Measurements from ENCODE around the gene PFDN1. TPM values are rescaled to one million over a fixed set of nuclear protein-coding genes. Genes with fewer than 3 reads are reported as not detected.
"Not testable (repeated sequence)": the region's sequence is repeated elsewhere in the genome, so short reads cannot be mapped to it uniquely, and the experiment has no call there.

The PFDN1 gene
- total RNA-seq, 1 donor: 37.2 TPM

DNA sequence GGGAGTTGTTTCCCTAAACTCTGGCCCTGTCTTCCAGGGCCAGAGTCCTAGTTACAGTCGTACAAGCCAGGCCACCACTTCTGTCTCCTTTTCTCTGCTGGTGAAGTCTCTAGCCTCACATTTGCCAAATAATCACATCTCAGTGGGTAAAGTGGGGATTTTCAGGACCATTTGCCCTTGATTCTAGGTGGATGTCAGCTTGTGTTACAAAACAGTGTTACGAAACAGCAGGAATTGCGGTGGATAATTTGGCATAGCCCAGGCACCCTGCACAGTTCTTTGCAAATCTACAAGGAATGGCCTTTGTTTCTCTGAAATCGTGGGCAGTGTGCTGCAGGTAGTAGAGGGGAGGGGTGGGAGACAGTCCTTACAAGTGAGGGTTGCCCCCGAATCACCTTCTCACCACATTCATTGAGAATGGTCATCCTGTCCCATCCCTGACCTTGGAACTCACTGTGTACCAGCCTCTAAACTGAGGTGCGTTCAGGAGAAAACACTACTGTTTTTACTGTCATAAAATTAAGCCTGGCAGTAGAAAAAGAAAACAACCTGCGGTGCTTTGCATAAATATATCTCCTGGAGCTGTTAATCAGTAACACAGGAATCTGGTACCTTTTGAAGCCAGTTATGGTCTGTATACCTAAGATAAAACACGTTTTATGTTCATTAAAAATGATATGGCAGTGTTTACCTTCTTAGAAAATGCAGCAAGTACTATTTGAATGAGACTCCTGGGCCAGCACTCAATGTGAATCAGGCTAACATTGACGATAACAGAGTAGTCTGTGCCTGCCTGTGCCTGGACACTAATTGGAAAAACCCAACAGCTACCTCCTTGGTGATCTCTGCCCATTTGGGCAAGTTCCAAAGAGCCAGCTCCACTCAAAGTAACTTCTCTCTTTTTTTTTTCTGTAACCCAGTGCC lies 83.6 kb downstream of the PFDN1 start:
- no peak for DNase-seq (ENCODE audit: low read depth in 2 of 3, low spot score in 2 of 3)

GRCh38 chr5:140217299-140218026 lies 85.4 kb downstream of the PFDN1 start:
- DNase-seq (ENCODE audit: low read depth in 2 of 3, low spot score in 2 of 3): peak in 2 of 3 donors; percentile 14 to 39

GRCh38 chr5:140216478-140217074 lies 86.3 kb downstream of the PFDN1 start:
- DNase-seq (ENCODE audit: low read depth in 2 of 3, low spot score in 2 of 3): no peak

DNA sequence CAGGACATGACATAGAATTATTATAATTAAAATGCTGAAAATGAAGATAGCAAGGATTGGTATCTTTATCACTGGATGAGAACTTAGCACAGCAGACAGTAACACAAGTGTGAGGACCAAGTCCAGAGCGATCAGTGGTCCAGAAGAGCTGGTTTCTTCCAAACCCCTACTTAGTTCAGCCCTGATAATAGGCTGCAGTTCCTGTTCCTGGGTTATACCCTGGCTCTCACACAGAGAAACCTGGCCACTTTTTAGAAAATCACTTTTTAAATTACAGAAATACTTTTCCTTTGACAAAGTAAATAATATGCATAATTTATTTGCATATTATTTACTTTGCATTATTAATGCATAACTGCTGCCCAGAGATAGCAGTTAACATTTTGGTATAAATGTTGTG lies 87.6 kb downstream of the PFDN1 start:
- no peak for DNase-seq (ENCODE audit: low read depth in 2 of 3, low spot score in 2 of 3)

DNA sequence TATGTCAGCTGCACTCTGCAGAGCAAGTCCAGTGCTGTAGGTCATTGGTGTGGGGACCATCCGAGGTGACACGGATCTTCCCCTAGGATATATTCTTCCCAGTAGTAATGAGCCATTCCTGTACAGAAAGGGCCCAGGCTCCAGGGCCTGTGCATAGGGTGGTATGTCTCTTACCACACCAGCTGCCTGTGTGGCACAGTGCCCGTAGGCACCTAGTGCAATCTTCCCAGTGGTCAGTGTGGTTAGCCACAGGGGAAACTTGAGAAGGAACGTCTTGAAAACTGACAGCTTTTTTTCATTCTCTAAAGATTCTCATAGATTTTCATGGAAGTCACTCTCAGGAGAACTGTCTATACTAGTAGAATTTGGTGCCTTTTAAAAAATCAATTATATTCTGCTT lies 88.1 kb downstream of the PFDN1 start:
- peak in 2 of 3 donors; percentile 53 to 81 for DNase-seq (ENCODE audit: low read depth in 2 of 3, low spot score in 2 of 3)

GRCh38 chr5:140213370-140213983 lies 89.4 kb downstream of the PFDN1 start:
- DNase-seq (ENCODE audit: low read depth in 2 of 3, low spot score in 2 of 3): no peak

DNA sequence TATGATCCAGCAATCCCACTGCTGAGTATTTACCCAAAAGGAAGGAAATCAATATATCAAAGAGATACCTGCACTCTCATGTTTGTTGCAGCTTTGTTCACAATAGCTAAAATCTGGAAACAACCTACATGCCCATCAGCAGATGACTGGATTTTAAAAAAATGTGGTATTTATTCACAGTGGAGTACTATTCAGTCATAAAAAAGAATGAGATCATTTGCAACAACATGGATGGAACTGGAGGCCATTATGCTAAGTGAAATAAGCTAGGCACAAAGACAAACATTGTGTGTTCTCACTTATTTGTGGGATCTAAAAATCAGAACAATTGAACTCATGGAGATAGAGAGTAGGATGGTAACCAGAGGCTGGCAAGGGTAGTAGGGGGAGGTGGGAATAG lies 94.8 kb downstream of the PFDN1 start:
- no peak for DNase-seq (ENCODE audit: low read depth in 2 of 3, low spot score in 2 of 3)

GRCh38 chr5:140207250-140207964 lies 95.5 kb downstream of the PFDN1 start:
- DNase-seq (ENCODE audit: low read depth in 2 of 3, low spot score in 2 of 3): no peak

DNA sequence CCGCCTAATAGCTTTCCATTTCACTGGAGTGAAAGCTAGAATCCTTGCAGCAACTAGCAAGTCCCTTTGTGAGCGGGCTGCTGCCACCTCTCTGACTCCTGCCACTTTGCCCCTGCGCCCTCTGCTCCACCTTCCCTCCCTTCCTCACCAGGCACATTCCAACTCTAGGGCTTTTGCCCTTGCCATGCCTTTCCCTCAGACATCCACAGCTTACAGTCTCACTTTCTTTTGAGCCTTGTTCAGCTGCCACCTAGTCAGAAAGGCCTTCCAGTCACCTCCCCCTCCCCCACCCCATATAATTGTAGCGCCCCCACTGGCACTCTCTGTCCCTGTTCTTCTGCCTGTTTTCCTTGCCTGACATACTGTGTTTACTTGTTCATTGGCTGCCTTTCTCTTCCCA lies 96.9 kb downstream of the PFDN1 start:
- no peak for DNase-seq (ENCODE audit: low read depth in 2 of 3, low spot score in 2 of 3)

DNA sequence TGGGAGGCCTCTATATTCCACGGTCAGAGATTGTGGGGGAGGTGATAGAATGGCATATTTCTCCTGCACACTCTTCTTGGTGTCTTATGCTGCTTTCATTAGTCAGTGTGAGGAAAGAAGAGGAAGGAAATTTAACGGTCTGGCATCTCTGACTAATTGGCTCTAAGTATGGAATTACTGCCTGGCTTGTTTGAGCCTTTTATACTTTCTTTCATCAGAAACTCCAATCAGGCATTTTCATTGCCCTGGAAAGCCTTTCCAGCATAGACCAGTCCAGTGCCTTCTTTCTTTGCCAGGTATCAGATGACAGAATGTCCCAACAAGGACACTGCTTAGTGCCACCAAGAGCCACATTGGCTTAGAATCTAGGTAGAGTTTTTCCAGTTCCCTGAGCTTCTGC lies 97.7 kb downstream of the PFDN1 start:
- DNase-seq (ENCODE audit: low read depth in 2 of 3, low spot score in 2 of 3): peak in 2 of 3 donors; percentile 14 to 32

DNA sequence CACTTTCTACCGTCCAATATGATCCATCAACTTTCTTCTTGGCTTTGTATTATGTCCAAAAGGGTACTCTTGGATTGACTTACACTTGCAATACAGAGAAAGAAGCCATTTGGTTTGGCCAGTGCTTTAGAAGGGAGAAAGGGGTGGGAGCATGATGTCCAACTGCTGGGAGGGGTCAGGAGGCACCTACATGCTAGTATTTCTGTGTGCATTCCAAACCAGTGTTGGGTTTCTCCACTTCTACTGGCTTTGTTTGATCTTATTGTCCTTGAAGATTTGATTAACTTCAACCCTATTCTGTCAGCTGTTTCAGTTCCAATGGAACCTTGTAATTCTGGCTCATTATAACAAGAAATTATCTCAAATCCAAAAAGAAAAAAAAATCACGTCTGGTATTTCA lies 100.3 kb downstream of the PFDN1 start:
- no peak for DNase-seq (ENCODE audit: low read depth in 2 of 3, low spot score in 2 of 3)

DNA sequence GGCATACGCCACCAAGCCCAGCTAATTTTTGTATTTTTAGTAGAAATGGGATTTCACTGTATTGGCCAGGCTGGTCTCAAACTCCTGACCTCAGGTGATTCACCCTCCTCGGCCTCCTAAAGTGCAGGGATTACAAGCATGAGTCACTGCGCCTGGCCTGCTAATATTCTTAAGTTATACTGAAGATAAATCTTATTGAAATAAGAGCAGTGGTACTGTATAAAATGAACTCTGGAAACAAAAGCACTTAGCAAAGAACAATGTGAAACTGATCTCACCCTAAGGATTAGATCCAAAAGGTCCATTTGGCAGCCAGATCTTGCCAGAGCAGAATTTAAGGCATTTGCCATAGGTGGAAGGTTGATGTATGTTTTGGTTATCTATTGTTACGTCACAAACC lies 100.8 kb downstream of the PFDN1 start:
- DNase-seq (ENCODE audit: low read depth in 2 of 3, low spot score in 2 of 3): no peak

- not testable (repeated sequence) for DNase-seq (ENCODE audit: low read depth in 2 of 3, low spot score in 2 of 3)
These were observed 104.0 kb downstream of the PFDN1 start for GRCh38 chr5:140198915-140199314.

DNA sequence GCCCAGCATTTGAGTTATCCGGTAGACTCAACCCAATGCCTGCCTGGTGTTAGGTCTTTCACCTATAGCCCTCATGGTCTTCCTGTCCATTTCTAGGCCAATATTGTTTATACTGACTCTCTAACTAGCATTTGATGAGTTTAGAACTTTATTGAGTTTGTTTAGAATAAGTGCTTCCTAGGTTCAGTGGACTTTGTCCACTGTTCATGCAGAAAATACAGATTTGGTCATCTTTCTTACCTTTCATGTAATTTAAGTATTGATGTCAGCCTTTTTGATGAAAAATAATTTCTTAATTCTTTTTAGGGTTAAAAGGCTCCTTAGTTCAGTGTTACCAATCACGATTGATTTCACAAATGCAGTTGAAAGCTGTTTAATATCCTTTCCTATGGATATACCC lies 105.9 kb downstream of the PFDN1 start:
- no peak for DNase-seq (ENCODE audit: low read depth in 2 of 3, low spot score in 2 of 3)

GRCh38 chr5:140196115-140196814 lies 106.6 kb downstream of the PFDN1 start:
- no peak for DNase-seq (ENCODE audit: low read depth in 2 of 3, low spot score in 2 of 3)

Other genes with a start within 250 kb of the PFDN1 start
- gene PURA, start 189.0 kb downstream of the PFDN1 start, total RNA-seq: 4.3 TPM
- gene IGIP, start 177.2 kb downstream of the PFDN1 start, total RNA-seq: 0.81 TPM
- 8.9 TPM for gene CYSTM1, start 127.9 kb downstream of the PFDN1 start, total RNA-seq
- 3.0 TPM for gene HBEGF, start 43.5 kb upstream of the PFDN1 start, total RNA-seq
- gene SLC4A9, start 57.1 kb upstream of the PFDN1 start, total RNA-seq: not detected
- gene ANKHD1, start 98.7 kb upstream of the PFDN1 start, total RNA-seq: 97.5 TPM
- gene EIF4EBP3, start 244.6 kb upstream of the PFDN1 start, total RNA-seq: 8.3 TPM